Activated CD4-positive, alpha-beta T cell treated with anti-CD3 and anti-CD28 coated beads for 4 hours (primary cell): ENCODE results near the gene KRTAP5-6.
"Not testable (repeated sequence)": the region's sequence is repeated elsewhere in the genome, so short reads cannot be mapped to it uniquely, and the experiment has no call there.

ENCODE experiments used
- DNase-seq, 2 donors: peaks; one replicate each; pipeline ENCODE4 v3.0.0-alpha.2; 2020

Gene KRTAP5-6

GRCh38 chr11:1661454-1662269 lies 35.3 kb upstream of the KRTAP5-6 start:
- DNase-seq = not testable (repeated sequence)

GRCh38 chr11:1662699-1663283 lies 34.2 kb upstream of the KRTAP5-6 start:
- not testable (repeated sequence) for DNase-seq

GRCh38 chr11:1665313-1665712 lies 31.7 kb upstream of the KRTAP5-6 start:
- DNase-seq = no peak

- DNase-seq = no peak
Observed at GRCh38 chr11:1667121-1667850, 29.7 kb upstream of the KRTAP5-6 start.

- DNase-seq = no peak
Observed at GRCh38 chr11:1667906-1668305, 29.1 kb upstream of the KRTAP5-6 start.

- DNase-seq = no peak
Observed at GRCh38 chr11:1668911-1669473, 28.0 kb upstream of the KRTAP5-6 start.

- no peak for DNase-seq
Observed at GRCh38 chr11:1669546-1670218, 27.3 kb upstream of the KRTAP5-6 start.

- not testable (repeated sequence) for DNase-seq
Observed at GRCh38 chr11:1670457-1670856, 26.5 kb upstream of the KRTAP5-6 start.

GRCh38 chr11:1670905-1671371 lies 26.1 kb upstream of the KRTAP5-6 start:
- no peak for DNase-seq

- no peak for DNase-seq
Observed at GRCh38 chr11:1671658-1672057, 25.3 kb upstream of the KRTAP5-6 start.

GRCh38 chr11:1672613-1673350 lies 24.2 kb upstream of the KRTAP5-6 start:
- DNase-seq = no peak

GRCh38 chr11:1673446-1674172 lies 23.4 kb upstream of the KRTAP5-6 start:
- DNase-seq = no peak

GRCh38 chr11:1674173-1675131 lies 22.5 kb upstream of the KRTAP5-6 start:
- DNase-seq = no peak

- no peak for DNase-seq
Observed at GRCh38 chr11:1675536-1676228, 21.3 kb upstream of the KRTAP5-6 start.

GRCh38 chr11:1676229-1676740 lies 20.7 kb upstream of the KRTAP5-6 start:
- no peak for DNase-seq

- no peak for DNase-seq
Observed at GRCh38 chr11:1679881-1680280, 17.1 kb upstream of the KRTAP5-6 start.

- DNase-seq = no peak
Observed at GRCh38 chr11:1682225-1682905, 14.6 kb upstream of the KRTAP5-6 start.

- not testable (repeated sequence) for DNase-seq
Observed at GRCh38 chr11:1683216-1683615, 13.8 kb upstream of the KRTAP5-6 start.
